Parathyroid adenoma (tissue), 2 donors: Measurements from ENCODE around the gene MIDN.

ENCODE experiments used
- H2AFZ ChIP-seq: fragments of 300-600 bp; sonication (generic); one replicate; pipeline ENCODE4 v1.7.0; 2017; ENCODE audit warnings: antibody characterized with exemption, mild to moderate bottlenecking
- H3K27ac ChIP-seq: fragments of 300-600 bp; sonication (generic); one replicate; pipeline ENCODE4 v1.7.0; 2017
- H3K27me3 ChIP-seq: fragments of 300-600 bp; sonication (generic); one replicate; pipeline ENCODE4 v1.7.0; 2017; ENCODE audit warnings: low read length; ENCODE audit not compliant: control insufficient read depth, insufficient read depth
- H3K36me3 ChIP-seq: fragments of 300-600 bp; sonication (generic); one replicate; pipeline ENCODE4 v1.7.0; 2017; ENCODE audit warnings: low read length; ENCODE audit not compliant: control insufficient read depth, insufficient read depth
- H3K4me1 ChIP-seq: fragments of 300-600 bp; sonication (generic); one replicate; pipeline ENCODE4 v1.7.0; 2017; ENCODE audit warnings: control low read depth
- H3K4me2 ChIP-seq: fragments of 300-600 bp; sonication (generic); one replicate; pipeline ENCODE4 v1.7.0; 2017; ENCODE audit warnings: low read length
- H3K4me3 ChIP-seq: fragments of 300-600 bp; sonication (generic); one replicate; pipeline ENCODE4 v1.7.0; 2017; ENCODE audit warnings: low read depth, low read length
- H3K79me2 ChIP-seq: fragments of 300-600 bp; sonication (generic); one replicate; pipeline ENCODE4 v1.7.0; 2017; ENCODE audit warnings: control low read depth
- H3K9ac ChIP-seq: fragments of 300-600 bp; sonication (generic); one replicate; pipeline ENCODE4 v1.7.0; 2017; ENCODE audit warnings: mild to moderate bottlenecking
- H3K9me3 ChIP-seq: fragments of 300-600 bp; sonication (generic); one replicate; pipeline ENCODE4 v1.7.0; 2017; ENCODE audit warnings: low read length; ENCODE audit not compliant: control insufficient read depth
- CTCF ChIP-seq: fragments of 300-600 bp; sonication (generic); IDR thresholded peaks from one replicate; pipeline ENCODE4 v1.7.0; 2017; ENCODE audit warnings: antibody characterized with exemption, mild to moderate bottlenecking
- donor health status: primary hyperparathyroidism.

The MIDN gene

GRCh38 chr19:1259206-1259875 is 11.0 kb downstream of the MIDN start:
- peak overlapping the region; percentile 22 for H3K4me2 ChIP-seq
- H3K4me3 ChIP-seq = no peak overlapping the region
- H3K27ac ChIP-seq = peak overlapping the region; percentile 84
- no peaks in the 10 kb centered on the region for H3K36me3 ChIP-seq
- H3K9me3 ChIP-seq = no peaks in the 10 kb centered on the region
- no peak for TF ChIP-seq CTCF
- H3K27me3 ChIP-seq = no peaks in the 10 kb centered on the region
- no peak overlapping the region for H3K9ac ChIP-seq
- H2AFZ ChIP-seq = no peak overlapping the region
- H3K4me1 ChIP-seq = peaks cover 25% of the 10 kb centered on the region
- H3K79me2 ChIP-seq = no peaks in the 10 kb centered on the region

GRCh38 chr19:1259876-1260748 is 11.7 kb downstream of the MIDN start:
- Histone ChIP-seq H3K27ac (peak overlapping the region; percentile 84), H3K9me3 (no peaks in the 10 kb centered on the region), H2AFZ (peak overlapping the region; percentile 29), H3K4me3 (peak overlapping the region; percentile 33), H3K27me3 (no peaks in the 10 kb centered on the region), H3K79me2 (no peaks in the 10 kb centered on the region), H3K36me3 (no peaks in the 10 kb centered on the region), H3K4me2 (peak overlapping the region; percentile 86), H3K9ac (no peak overlapping the region), H3K4me1 (peaks cover 28% of the 10 kb centered on the region)
- TF ChIP-seq CTCF = no peak

GRCh38 chr19:1260749-1261537 is 12.6 kb downstream of the MIDN start:
- H2AFZ ChIP-seq = peak overlapping the region; percentile 68
- no peaks in the 10 kb centered on the region for H3K79me2 ChIP-seq

GRCh38 chr19:1261538-1261797 is 13.1 kb downstream of the MIDN start:
- Histone ChIP-seq H3K27ac (peak overlapping the region; percentile 100), H3K36me3 (no peaks in the 10 kb centered on the region), H3K4me1 (peaks cover 36% of the 10 kb centered on the region), H3K27me3 (no peaks in the 10 kb centered on the region), H3K4me2 (peak overlapping the region; percentile 90), H3K4me3 (peak overlapping the region; percentile 81), H2AFZ (peak overlapping the region; percentile 68), H3K9me3 (no peaks in the 10 kb centered on the region), H3K79me2 (no peaks in the 10 kb centered on the region), H3K9ac (peak overlapping the region; percentile 70)
- TF ChIP-seq CTCF = peak; percentile 27

More at GRCh38 chr19:1260749-1261537, 12.6 kb downstream of the MIDN start:
- Histone ChIP-seq H3K4me2 (peak overlapping the region; percentile 90), H3K27ac (peak overlapping the region; percentile 100), H3K27me3 (no peaks in the 10 kb centered on the region), H3K36me3 (no peaks in the 10 kb centered on the region), H3K4me1 (peaks cover 32% of the 10 kb centered on the region), H3K4me3 (peak overlapping the region; percentile 81), H3K9me3 (no peaks in the 10 kb centered on the region), H3K9ac (peak overlapping the region; percentile 70)
- no peak for TF ChIP-seq CTCF
